Activated naive CD4-positive, alpha-beta T cell treated with anti-CD3 and anti-CD28 coated beads for 36 hours (primary cell): ENCODE data around the gene RASIP1. TPM values are rescaled to one million over a fixed set of nuclear protein-coding genes. Genes with fewer than 3 reads are reported as not detected.
"Not testable (repeated sequence)": the region's sequence is repeated elsewhere in the genome, so short reads cannot be mapped to it uniquely, and the experiment has no call there.

ENCODE experiments used
- CTCF ChIA-PET: fragments of 350-600 bp; sonication (Branson Sonifier 250); formaldehyde crosslinking; loops from one replicate; lab custom pipeline; 2021; ENCODE audit warnings: antibody characterized with exemption; lab: Charles Lee
- DNase-seq: peaks from one replicate; pipeline ENCODE4 v3.0.0-alpha.2; 2020
- H3K27ac Mint-ChIP-seq: one replicate; pipeline ENCODE4 v1.8.0; 2021; ENCODE audit warnings: mild to moderate bottlenecking, mixed read lengths
- H3K27me3 Mint-ChIP-seq: one replicate; pipeline ENCODE4 v1.8.0; 2021; ENCODE audit warnings: low read depth, mixed read lengths
- H3K36me3 Mint-ChIP-seq: one replicate; pipeline ENCODE4 v1.8.0; 2021; ENCODE audit warnings: low read depth, mixed read lengths
- H3K4me1 Mint-ChIP-seq: one replicate; pipeline ENCODE4 v1.8.0; 2021; ENCODE audit warnings: low read depth, mixed read lengths
- H3K4me3 Mint-ChIP-seq: one replicate; pipeline ENCODE4 v1.8.0; 2021; ENCODE audit warnings: mild to moderate bottlenecking, moderate library complexity, mixed read lengths
- H3K9me3 Mint-ChIP-seq: one replicate; pipeline ENCODE4 v1.8.0; 2021; ENCODE audit warnings: mixed read lengths
- intact Hi-C: fragments of 100-400 bp; cut with micrococcal nuclease; formaldehyde crosslinking; loops from one replicate; pipeline ENCODE4 v1.15.1; 2023
- total RNA-seq, 2 experiments: library from RNA; stranded (reverse); gene quantifications; one replicate each; pipeline ENCODE4 v1.2.3, GENCODE V29; 2021

Gene RASIP1
- total RNA-seq, 2 experiments from 2014 or later: 0.17 TPM; not detected in 1

GRCh38 chr19:48722196-48722708, 18.2 kb downstream of the RASIP1 start:
- Mint-ChIP-seq H3K27me3 (no peaks in the 10 kb centered on the region), H3K4me3 (peak overlapping the region; percentile 32), H3K36me3 (peaks cover 18% of the 10 kb centered on the region), H3K27ac (no peak overlapping the region), H3K4me1 (peaks cover 26% of the 10 kb centered on the region), H3K9me3 (peaks cover 11% of the 10 kb centered on the region)
- intact Hi-C loops: no loop called here
- no peak for DNase-seq
- CTCF ChIA-PET: no interaction called here

- CTCF ChIA-PET: interaction anchor here (0.6 to 0.7 kb wide), 2 partner anchors 67 to 329 kb away, joined by 3 to 4 read pairs; no protein-coding TSS in a partner anchor
- peak; percentile 98 for DNase-seq
- intact Hi-C loops: no loop called here
- Mint-ChIP-seq H3K4me1 (peaks cover 19% of the 10 kb centered on the region), H3K27me3 (no peaks in the 10 kb centered on the region), H3K27ac (peak overlapping the region; percentile 92), H3K9me3 (peaks cover 5% of the 10 kb centered on the region), H3K36me3 (peaks cover 8% of the 10 kb centered on the region), H3K4me3 (peak overlapping the region; percentile 82)
Measured at GRCh38 chr19:48720613-48721296, 19.7 kb downstream of the RASIP1 start.

GRCh38 chr19:48720251-48720612, 20.2 kb downstream of the RASIP1 start:
- Mint-ChIP-seq H3K9me3 (peaks cover 3% of the 10 kb centered on the region), H3K27ac (peak overlapping the region; percentile 92), H3K4me3 (peak overlapping the region; percentile 82), H3K4me1 (peaks cover 14% of the 10 kb centered on the region), H3K36me3 (peaks cover 4% of the 10 kb centered on the region), H3K27me3 (no peaks in the 10 kb centered on the region)
- CTCF ChIA-PET: interaction anchor here (0.7 kb wide), 1 partner anchor 329 kb away, joined by 3 read pairs; no protein-coding TSS in a partner anchor
- DNase-seq: no peak
- intact Hi-C loops: no loop called here

- no peaks in the 10 kb centered on the region for H3K27me3 Mint-ChIP-seq
- no peaks in the 10 kb centered on the region for H3K36me3 Mint-ChIP-seq
- H3K4me1 Mint-ChIP-seq: peaks cover 13% of the 10 kb centered on the region
Measured at GRCh38 chr19:48719263-48720171, 20.9 kb downstream of the RASIP1 start, which contains the start of gene MAMSTR. TSS of gene MAMSTR (minus strand) at chr19:48719725. CDS start at chr19:48719031, 694 bp downstream.

GRCh38 chr19:48718711-48719231, 21.6 kb downstream of the RASIP1 start:
- H3K4me1 Mint-ChIP-seq: peaks cover 15% of the 10 kb centered on the region
- DNase-seq: no peak
- no peaks in the 10 kb centered on the region for H3K9me3 Mint-ChIP-seq
- no peaks in the 10 kb centered on the region for H3K36me3 Mint-ChIP-seq
- H3K27me3 Mint-ChIP-seq: no peaks in the 10 kb centered on the region
- H3K27ac Mint-ChIP-seq: no peak overlapping the region
- H3K4me3 Mint-ChIP-seq: no peak overlapping the region
- intact Hi-C loops: no loop called here
- CTCF ChIA-PET: interaction anchor here (0.6 kb wide), 1 partner anchor 276 kb away, joined by 5 read pairs; no protein-coding TSS in a partner anchor

More at GRCh38 chr19:48719263-48720171, 20.9 kb downstream of the RASIP1 start, which contains the start of gene MAMSTR:
- intact Hi-C loops: no loop called here
- Mint-ChIP-seq H3K9me3 (no peaks in the 10 kb centered on the region), H3K4me3 (peak within 1 kb of the TSS; percentile 82), H3K27ac (peak within 1 kb of the TSS; percentile 92)
- CTCF ChIA-PET: no interaction called here
- DNase-seq: no peak

GRCh38 chr19:48718106-48718505, 22.3 kb downstream of the RASIP1 start:
- H3K4me1 Mint-ChIP-seq: peaks cover 18% of the 10 kb centered on the region
- intact Hi-C loops, H3K4me3 Mint-ChIP-seq, H3K27ac Mint-ChIP-seq, DNase-seq, H3K36me3 Mint-ChIP-seq, H3K9me3 Mint-ChIP-seq, H3K27me3 Mint-ChIP-seq: not testable (repeated sequence)
- CTCF ChIA-PET: interaction anchor here (0.6 kb wide), 1 partner anchor 277 kb away, joined by 5 read pairs; no protein-coding TSS in a partner anchor

- Mint-ChIP-seq H3K4me3 (no peak overlapping the region), H3K27ac (no peak overlapping the region), H3K36me3 (no peaks in the 10 kb centered on the region), H3K27me3 (no peaks in the 10 kb centered on the region), H3K9me3 (no peaks in the 10 kb centered on the region), H3K4me1 (peaks cover 16% of the 10 kb centered on the region)
- CTCF ChIA-PET: interaction anchor here (0.9 to 1.7 kb wide), 2 partner anchors 71 to 126 kb away, joined by 3 to 4 read pairs; partner anchors contain the start of gene CA11
- intact Hi-C loops: no loop called here
- DNase-seq: no peak
Measured at GRCh38 chr19:48716562-48717291, 23.7 kb downstream of the RASIP1 start.

GRCh38 chr19:48715681-48716171, 24.7 kb downstream of the RASIP1 start:
- Mint-ChIP-seq H3K4me3 (peak overlapping the region; percentile 86), H3K36me3 (peaks cover 3% of the 10 kb centered on the region), H3K27ac (no peak overlapping the region), H3K4me1 (peaks cover 14% of the 10 kb centered on the region), H3K27me3 (no peaks in the 10 kb centered on the region), H3K9me3 (peaks cover 4% of the 10 kb centered on the region)
- CTCF ChIA-PET: interaction anchor here (0.9 to 1.7 kb wide), 2 partner anchors 70 to 127 kb away, joined by 3 to 4 read pairs; partner anchors contain the start of gene CA11
- intact Hi-C loops: loop anchor here (2.0 kb wide), 2 partner anchors 69 to 79 kb away; partner anchors contain the start of genes CA11 and DBP
- DNase-seq: no peak

- Mint-ChIP-seq H3K9me3 (peaks cover 4% of the 10 kb centered on the region), H3K4me3 (peak overlapping the region; percentile 86), H3K36me3 (peaks cover 3% of the 10 kb centered on the region), H3K27me3 (no peaks in the 10 kb centered on the region), H3K27ac (peak overlapping the region; percentile 58), H3K4me1 (peaks cover 11% of the 10 kb centered on the region)
- intact Hi-C loops: loop anchor here (1.0 to 2.0 kb wide), 7 partner anchors 23 to 278 kb away; partner anchors contain the start of genes CA11, CYTH2, DBP and GYS1
- CTCF ChIA-PET: interaction anchor here (0.5 to 2.9 kb wide), 2 partner anchors 40 to 1552 kb away, joined by 3 to 13 read pairs; no protein-coding TSS in a partner anchor
- no peak for DNase-seq
Measured at GRCh38 chr19:48714759-48715675, 25.4 kb downstream of the RASIP1 start.
